Brain pericyte (primary cell): Measurements from ENCODE around the gene ATP6V1G2.
"Not testable (repeated sequence)": the region's sequence is repeated elsewhere in the genome, so short reads cannot be mapped to it uniquely, and the experiment has no call there.

Experiments
- DNase-seq: peaks from one replicate; pipeline ENCODE4 v3.0.0-alpha.2; 2012; ENCODE audit warnings: low read depth, low spot score

ATP6V1G2 gene

DNA sequence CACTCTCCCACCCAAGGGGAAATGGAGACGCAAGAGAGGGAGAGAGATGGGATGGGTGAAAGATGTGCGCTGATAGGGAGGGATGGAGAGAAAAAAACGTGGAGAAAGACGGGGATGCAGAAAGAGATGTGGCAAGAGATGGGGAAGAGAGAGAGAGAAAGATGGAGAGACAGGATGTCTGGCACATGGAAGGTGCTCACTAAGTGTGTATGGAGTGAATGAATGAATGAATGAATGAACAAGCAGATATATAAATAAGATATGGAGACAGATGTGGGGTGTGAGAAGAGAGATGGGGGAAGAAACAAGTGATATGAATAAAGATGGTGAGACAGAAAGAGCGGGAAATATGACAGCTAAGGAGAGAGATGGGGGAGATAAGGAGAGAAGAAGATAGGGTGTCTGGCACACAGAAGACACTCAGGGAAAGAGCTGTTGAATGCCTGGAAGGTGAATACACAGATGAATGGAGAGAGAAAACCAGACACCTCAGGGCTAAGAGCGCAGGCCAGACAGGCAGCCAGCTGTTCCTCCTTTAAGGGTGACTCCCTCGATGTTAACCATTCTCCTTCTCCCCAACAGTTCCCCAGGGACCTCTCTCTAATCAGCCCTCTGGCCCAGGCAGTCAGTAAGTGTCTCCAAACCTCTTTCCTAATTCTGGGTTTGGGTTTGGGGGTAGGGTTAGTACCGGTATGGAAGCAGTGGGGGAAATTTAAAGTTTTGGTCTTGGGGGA, 29.7 kb upstream of the ATP6V1G2 start:
- no peak for DNase-seq

DNA sequence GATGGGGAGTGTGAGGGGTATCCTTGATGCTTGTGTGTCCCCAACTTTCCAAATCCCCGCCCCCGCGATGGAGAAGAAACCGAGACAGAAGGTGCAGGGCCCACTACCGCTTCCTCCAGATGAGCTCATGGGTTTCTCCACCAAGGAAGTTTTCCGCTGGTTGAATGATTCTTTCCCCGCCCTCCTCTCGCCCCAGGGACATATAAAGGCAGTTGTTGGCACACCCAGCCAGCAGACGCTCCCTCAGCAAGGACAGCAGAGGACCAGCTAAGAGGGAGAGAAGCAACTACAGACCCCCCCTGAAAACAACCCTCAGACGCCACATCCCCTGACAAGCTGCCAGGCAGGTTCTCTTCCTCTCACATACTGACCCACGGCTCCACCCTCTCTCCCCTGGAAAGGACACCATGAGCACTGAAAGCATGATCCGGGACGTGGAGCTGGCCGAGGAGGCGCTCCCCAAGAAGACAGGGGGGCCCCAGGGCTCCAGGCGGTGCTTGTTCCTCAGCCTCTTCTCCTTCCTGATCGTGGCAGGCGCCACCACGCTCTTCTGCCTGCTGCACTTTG, 29.0 kb upstream of the ATP6V1G2 start, which contains the start of gene TNF:
TSS of gene TNF (plus strand) at position 231 of the 567 bp plus-strand sequence. CDS start at position 408, 177 bp downstream.
- DNase-seq: no peak

- DNase-seq: no peak
Observed at GRCh38 chr6:31574106-31575061, 28.0 kb upstream of the ATP6V1G2 start.

GRCh38 chr6:31573239-31574105, 27.1 kb upstream of the ATP6V1G2 start:
- DNase-seq: no peak

GRCh38 chr6:31572041-31572911, 25.9 kb upstream of the ATP6V1G2 start, which contains the start of gene LTA:
LTA (plus strand) TSS chr6:31572289; CDS start chr6:31572743, 454 bp downstream.
- no peak for DNase-seq

- DNase-seq: no peak
Observed at GRCh38 chr6:31569861-31570536, 23.6 kb upstream of the ATP6V1G2 start.

GRCh38 chr6:31568537-31568961, 22.1 kb upstream of the ATP6V1G2 start:
- no peak for DNase-seq

DNA sequence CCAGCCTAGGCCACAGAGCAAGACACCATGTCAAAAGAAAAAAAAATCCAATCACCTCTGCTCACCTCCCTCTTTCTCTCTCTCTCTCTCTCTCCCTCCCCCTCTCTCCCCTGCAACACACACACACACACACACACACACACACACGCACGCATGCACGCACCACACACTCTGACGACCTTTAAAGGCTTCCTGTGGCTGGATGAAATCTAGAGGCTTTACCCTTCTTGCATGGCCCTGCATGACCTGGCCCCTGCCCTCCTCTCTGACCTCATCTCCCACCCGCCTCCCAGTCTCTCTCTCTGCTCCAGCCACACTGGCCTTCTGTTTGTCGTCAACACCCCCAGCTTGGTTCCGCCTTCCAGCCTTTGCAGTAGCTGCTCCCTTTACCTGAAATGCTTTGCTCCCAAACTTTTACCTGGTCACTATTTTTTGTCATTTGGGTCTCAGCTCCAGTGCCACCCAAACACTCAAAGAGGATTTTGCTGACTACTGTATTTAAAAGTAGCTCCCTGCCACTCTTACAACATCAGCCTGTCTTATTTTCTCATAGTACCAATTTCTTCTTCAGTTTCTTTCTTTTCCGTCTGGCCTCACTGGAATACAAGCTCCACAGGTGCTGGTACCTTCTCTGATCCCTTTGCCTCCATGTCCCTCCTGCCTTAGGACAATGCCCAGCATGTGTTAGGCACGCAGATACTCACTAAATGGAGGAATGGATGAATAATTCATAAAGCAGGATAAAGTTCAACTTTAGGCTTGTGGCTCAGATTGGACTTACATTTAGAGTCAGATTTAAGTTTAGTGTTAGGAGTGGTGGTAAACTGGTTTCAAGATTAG, 21.3 kb upstream of the ATP6V1G2 start:
- no peak for DNase-seq

DNA sequence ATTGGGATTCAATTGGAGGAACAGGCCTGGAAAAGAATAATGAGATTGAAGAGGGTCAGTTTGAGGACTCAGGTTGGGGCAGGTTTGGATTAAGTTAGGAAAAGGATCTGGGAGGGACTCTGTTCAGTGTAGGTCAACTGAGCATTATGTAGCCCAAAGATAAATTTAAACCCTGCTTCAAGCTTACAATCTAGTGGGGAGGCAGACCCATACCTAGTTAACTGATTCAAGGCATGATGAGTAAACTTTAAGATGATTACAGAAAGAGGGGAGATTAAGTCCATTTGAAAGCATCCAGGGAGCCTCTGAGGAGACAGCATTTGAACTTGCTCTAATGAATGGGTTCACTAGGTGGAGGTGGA, 14.3 kb upstream of the ATP6V1G2 start:
- no peak for DNase-seq

DNA sequence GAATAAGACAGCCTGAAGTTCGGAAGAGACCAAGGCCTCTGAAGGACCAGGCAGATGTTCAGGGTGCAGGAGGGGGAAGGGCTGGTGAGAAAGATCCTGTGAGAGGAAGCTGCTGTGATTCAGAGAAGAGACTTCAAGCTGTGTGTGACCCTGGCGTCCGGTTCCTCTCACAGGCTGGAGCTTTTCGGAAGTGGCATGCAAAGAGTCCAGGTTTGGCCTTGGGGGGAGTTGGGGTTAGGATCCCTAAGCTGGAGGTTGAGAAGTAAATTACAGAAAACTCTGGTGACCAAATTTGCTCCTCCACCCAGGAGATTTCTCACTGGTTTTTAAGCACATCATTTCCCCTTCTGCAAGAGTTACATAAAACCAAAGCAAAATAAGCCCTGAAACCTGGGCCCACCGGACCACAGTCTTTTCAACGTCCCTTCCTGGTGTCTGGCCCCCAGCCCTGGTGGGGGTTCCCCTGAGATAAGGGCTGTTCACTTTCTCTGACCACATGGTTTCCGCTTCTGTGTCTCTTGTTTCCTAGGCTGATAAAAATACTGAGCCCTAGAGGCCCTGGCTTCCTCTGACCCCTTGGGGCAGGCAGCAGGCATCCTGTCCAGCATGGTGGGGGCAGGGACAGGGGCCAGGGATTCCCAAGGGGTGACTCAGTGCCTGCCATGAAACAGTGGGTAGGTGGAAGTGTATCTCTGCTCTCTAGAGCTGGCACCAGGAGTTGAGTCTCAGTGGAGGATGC, 13.7 kb upstream of the ATP6V1G2 start:
- DNase-seq: no peak

- DNase-seq: no peak
Observed at GRCh38 chr6:31559606-31559957, 13.2 kb upstream of the ATP6V1G2 start.

GRCh38 chr6:31558631-31559500, 12.5 kb upstream of the ATP6V1G2 start:
- DNase-seq: no peak

GRCh38 chr6:31558318-31558625, 11.9 kb upstream of the ATP6V1G2 start:
- DNase-seq: no peak

- no peak for DNase-seq
Observed at GRCh38 chr6:31557443-31558317, 11.3 kb upstream of the ATP6V1G2 start.

GRCh38 chr6:31556307-31556706, 9.9 kb upstream of the ATP6V1G2 start:
- DNase-seq: no peak

GRCh38 chr6:31551371-31551770, 5.0 kb upstream of the ATP6V1G2 start:
- DNase-seq: not testable (repeated sequence)
